COLO668 (cell line): ENCODE measurements around the gene BDNF.
A peak's percentile ranks its signal among the peaks of the same experiment; 100 is the strongest.

ENCODE experiments used
- DNase-seq: peaks from one replicate; lab custom pipeline; 2025; ENCODE audit not compliant: unreplicated experiment; lab: John Stamatoyannopoulos, UW

The BDNF gene

DNA sequence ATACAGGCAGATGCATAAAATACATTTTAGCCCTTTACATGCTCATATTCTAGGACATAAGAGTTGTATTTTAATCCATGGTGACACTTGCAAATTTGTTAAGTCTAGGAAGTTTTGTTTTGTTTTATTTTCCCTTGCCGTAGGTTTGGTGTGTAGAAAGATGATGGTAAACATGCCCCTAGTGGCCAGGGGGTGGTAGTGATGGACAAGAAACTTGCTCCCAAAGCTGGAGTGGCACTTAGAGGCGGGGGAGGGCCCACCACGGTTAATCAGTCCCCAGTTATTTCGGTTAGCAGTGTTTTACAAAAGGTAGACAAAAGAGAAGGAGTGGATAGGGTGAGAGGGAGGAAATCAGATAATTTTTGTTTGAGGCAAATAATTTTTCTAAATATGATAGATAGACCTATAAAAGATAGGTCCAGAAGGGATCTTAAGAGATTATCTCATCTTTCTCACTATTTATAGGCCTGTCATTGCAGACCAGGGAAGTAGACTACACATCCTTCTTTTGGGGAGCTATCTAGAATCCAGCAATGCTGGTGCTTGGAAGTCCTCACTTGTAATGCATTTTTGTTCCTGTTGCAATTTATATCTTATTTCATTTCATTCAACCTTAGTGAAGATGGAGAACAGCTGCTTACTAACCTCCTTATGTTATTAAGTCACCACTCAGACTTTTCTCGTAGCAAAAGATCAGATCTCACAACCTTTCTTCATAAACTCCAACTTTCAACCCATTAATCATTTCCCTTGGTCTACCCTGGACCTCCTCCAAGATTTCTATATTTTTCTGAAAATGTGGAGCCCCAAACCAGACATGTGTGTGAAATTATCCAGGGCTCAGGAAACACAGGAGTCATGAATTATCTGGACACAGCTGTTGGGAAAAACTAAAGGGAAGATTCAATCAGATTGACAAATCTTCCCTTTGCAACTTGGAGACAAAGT lies 5.9 kb upstream of the BDNF start:
- DNase-seq, result peak; percentile 5

DNA sequence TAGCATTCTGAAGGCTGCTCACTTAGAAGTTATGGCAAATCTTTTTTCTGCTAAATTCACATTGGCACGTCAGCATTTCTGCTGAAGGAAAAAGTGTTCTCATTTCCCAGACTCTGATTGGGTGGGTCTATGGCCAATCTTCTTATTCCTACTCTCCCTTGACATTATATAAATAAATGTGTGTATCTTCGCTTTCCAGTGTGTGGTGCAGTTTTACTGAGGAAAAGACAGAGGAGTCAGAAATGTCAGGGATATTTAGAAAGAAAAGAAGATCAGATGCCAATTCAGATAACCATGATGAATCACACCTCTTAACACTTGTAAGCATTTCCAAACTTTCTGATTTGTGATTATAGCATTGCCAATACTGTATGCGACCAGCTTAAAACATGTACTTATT lies 3.2 kb upstream of the BDNF start:
- no peak for DNase-seq

- no peak for DNase-seq
These were observed 2.6 kb upstream of the BDNF start for GRCh38 chr11:27702811-27703210.

GRCh38 chr11:27701355-27702105 lies 1.3 kb upstream of the BDNF start:
- DNase-seq, result peak; percentile 53

GRCh38 chr11:27699926-27700350 lies 317 bp downstream of the BDNF start:
- DNase-seq, result no peak

DNA sequence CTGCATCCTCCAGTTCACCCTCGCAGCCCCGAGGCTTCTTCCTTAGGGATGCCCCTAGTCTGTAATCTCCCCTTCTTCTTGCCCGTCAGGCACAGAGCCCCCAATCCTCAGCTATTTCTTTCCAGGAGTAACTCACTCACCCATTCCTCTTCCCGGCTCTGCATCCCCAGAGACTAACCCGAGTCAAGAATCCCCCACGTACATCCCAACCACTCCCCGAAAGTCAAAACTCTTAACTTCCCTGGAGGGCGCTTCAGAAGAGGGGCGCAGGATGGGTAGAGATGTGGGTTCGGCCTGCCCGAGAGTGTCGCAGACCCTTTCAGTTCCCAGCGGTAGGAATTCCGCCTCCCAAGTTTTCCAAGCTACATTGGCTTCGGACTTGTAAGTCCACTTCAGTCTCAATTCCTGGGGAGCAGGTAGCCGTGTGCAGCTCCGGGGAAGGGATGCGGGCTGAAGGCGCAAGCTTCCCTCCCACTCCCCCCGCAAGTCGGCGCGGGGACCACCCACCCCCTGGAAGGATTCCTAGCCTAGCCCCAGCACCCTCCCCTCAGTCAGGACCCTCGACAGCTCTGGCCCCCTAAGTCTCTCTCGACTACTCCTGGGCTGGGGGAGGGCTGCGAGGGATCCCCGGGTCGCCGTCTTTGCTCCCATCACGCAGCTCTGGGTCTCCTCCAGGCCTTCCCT lies 871 bp downstream of the BDNF start:
- peak; percentile 16 for DNase-seq

DNA sequence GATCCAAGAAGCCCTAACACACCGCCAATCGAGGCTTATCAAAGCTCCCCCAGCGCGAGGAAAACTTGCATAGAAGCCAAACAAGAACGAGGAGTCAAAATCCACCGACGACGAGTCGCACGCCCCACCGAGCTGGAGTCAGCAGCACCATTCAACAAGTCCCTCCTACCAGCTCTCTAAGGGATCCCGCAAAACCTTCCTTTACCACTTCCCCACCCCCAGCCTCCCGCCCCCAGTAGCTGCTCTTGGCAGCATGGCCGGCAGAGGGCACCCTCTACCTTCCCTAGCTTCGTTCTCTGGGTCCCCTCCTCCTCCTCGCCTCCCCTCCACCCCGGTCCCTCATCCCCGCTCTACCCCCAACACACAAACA lies 1.4 kb downstream of the BDNF start:
- peak; percentile 79 for DNase-seq

DNA sequence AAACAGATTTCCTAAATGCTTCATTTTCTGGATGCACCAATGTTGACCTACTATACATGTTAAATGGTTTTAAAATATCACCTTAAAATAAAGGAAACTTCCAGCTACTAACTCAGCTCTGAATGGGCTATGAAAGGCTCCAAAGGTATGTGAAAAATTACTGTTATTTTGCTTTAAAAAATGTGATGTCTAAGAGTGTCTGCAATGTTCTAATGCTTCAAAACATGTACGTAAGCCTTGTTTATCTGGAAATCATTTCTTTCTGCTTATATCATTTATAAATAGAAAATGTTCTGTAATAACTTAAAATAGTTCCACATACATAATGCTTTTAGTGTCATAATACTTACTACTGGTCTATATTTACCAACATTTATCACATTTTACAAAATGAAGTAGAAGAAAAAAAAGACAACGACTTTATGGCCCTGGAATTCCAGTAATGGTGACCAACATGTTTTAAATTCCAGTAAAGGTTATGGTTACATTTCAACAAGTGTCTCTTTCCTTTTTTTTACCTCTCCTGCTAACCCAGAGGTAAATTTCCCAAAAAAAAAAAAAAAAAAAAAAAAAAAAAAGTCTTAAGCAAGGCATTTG lies 2.5 kb downstream of the BDNF start:
- DNase-seq, result no peak

DNA sequence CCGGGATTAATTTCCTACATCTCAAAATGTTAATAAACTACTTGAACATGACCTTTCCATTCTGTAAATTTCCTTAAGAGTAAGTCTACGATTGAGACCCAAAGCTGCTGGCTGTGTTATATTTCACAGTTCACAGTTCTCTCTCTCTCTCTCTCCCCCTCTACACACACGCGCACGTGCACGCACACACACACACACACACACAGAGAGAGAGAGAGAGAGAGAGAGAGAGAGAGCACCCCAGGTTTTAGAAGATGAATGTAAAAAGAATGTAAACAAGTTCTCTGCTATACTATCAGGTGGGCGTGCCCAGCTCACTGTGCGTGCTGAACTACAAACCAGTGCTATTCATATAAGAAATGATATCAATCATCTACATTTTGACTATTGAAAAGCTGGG lies 3.3 kb downstream of the BDNF start:
- no peak for DNase-seq

- DNase-seq, result no peak
These were observed 4.1 kb downstream of the BDNF start for GRCh38 chr11:27696115-27696514.

- DNase-seq, result no peak
These were observed 5.3 kb downstream of the BDNF start for GRCh38 chr11:27694992-27695391.

GRCh38 chr11:27693398-27693797 lies 6.9 kb downstream of the BDNF start:
- DNase-seq, result no peak

DNA sequence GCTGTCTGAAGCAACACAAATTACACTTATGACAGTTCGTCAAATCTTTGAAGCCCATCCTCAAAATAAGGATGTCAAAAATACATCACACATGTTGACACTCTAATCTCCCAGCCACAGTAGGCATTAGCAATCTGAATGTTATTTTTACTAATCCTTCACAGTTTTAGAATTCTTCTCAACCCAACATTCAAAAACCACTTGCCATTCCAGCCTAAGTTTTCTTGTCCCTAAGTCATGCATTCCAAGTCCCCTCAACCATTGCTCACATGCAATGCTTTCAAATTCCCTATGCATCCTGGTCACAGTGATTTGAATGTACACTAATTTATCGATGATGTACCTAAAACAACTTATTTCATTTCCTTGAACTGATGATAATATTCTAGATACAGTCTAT lies 7.5 kb downstream of the BDNF start:
- DNase-seq, result no peak

DNA sequence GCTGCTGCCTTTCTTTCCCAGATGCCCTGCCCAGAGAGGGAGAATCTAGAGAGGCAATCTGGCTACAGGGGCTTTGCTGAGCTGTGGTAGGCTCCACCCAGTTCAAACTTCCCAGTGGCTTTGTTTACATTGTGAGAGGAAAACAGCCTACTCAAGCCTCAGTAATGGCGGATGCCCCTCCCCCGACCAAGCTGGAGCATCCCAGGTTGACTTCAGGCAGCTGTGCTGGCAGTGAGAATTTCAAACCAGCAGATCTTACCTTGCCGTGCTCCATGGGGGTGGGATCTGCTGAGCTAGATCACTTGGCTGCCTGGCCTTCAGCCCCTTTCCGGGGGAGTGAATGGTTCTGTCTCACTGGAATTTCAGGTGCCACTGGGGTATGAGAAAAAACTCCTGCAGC lies 12.2 kb downstream of the BDNF start:
- DNase-seq, result no peak

DNA sequence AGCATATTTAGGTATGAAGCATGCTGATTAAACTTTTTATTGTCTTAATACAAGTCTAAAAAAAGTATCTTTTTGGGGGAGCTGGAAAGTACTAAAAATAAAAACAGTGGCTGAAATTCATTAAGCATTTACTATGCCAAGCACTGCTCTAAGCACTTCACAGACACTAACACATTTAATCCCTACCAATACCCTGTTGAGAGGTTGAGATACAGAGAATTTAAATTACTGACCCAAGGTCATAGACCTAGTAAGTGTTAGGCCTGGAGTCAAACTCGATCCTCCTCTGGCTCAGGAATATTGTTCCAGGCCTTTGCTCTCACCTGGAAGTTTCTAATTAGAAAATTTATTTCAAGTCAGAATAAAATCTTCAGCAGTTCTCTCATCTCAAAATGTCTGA lies 18.6 kb downstream of the BDNF start:
- DNase-seq, result no peak

DNA sequence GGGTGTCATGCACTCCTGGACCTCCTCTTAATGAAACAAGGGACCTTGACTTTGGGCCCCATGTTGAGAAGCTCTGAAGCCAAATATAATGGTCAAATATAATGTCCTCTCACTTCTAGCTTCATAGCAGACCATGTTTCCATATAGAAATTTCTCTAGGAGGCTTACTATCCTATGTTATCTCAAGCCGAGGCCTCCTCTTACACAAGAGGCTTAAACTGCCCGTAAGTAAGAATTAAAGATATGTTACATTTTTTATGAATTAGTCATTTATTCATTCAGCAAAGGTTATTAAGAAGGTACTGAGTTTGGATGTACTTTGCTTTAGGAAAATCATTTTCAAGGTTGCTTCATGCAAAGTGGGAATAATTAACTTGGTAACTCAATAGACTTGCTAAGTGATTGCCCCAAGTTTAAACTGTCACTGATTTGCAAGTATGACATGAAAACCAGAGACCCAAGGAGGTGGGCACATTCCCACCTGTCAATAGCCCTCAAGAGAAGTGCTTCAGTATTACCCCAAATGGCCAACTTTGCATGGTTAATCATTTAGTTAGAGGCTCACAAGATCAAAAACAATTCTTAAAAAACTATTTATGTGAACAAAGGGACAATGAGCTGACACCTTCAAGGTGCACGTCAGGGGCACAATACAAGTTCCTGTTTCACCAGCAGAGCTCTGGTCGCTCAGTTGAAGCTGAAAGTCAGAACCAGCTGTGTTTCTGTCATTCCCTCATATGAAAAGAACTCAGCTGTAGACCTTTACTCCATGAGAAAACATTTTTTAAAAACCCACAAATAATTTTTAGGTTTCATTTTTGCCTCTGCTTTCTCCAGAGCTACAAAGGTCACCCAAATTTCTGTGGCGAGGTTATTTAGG lies 20.9 kb downstream of the BDNF start:
- DNase-seq, result no peak

- no peak for DNase-seq
These were observed 22.0 kb downstream of the BDNF start for GRCh38 chr11:27678242-27678641.

- no peak for DNase-seq
These were observed 23.1 kb downstream of the BDNF start for GRCh38 chr11:27677108-27677507.

GRCh38 chr11:27673979-27674663 lies 26.1 kb downstream of the BDNF start:
- DNase-seq, result no peak
